Measurements from ENCODE around the gene SYTL3.

Gene SYTL3

GRCh38 chr6:158735009-158735408, 85.2 kb downstream of the SYTL3 start:
- no peak for DNase-seq

GRCh38 chr6:158737082-158737709, 87.3 kb downstream of the SYTL3 start:
- DNase-seq = no peak

- DNase-seq = no peak
Observed at GRCh38 chr6:158737710-158738615, 88.1 kb downstream of the SYTL3 start.

GRCh38 chr6:158739673-158740072, 89.8 kb downstream of the SYTL3 start:
- DNase-seq = no peak

- no peak for DNase-seq
Observed at GRCh38 chr6:158743033-158743651, 93.3 kb downstream of the SYTL3 start.

GRCh38 chr6:158744986-158745430, 95.2 kb downstream of the SYTL3 start:
- no peak for DNase-seq

GRCh38 chr6:158751224-158751623, 101.4 kb downstream of the SYTL3 start:
- no peak for DNase-seq

GRCh38 chr6:158751921-158752320, 102.1 kb downstream of the SYTL3 start:
- no peak for DNase-seq

GRCh38 chr6:158752613-158753012, 102.8 kb downstream of the SYTL3 start:
- DNase-seq = no peak

- no peak for DNase-seq
Observed at GRCh38 chr6:158753811-158754210, 104.0 kb downstream of the SYTL3 start.

- no peak for DNase-seq
Observed at GRCh38 chr6:158754738-158755137, 104.9 kb downstream of the SYTL3 start.

- no peak for DNase-seq
Observed at GRCh38 chr6:158755636-158756035, 105.8 kb downstream of the SYTL3 start.

- no peak for DNase-seq
Observed at GRCh38 chr6:158756126-158756525, 106.3 kb downstream of the SYTL3 start.

GRCh38 chr6:158756977-158757752, 107.3 kb downstream of the SYTL3 start:
- no peak for DNase-seq

- no peak for DNase-seq
Observed at GRCh38 chr6:158757753-158758090, 107.9 kb downstream of the SYTL3 start.

- DNase-seq = no peak
Observed at GRCh38 chr6:158758451-158758860, 108.6 kb downstream of the SYTL3 start.

- DNase-seq = no peak
Observed at GRCh38 chr6:158758941-158759479, 109.2 kb downstream of the SYTL3 start.

- no peak for DNase-seq
Observed at GRCh38 chr6:158759966-158760617, 110.2 kb downstream of the SYTL3 start.

- no peak for DNase-seq
Observed at GRCh38 chr6:158760618-158761250, 110.9 kb downstream of the SYTL3 start.

GRCh38 chr6:158761746-158762145, 111.9 kb downstream of the SYTL3 start:
- no peak for DNase-seq

GRCh38 chr6:158762787-158763433, 113.1 kb downstream of the SYTL3 start:
- DNase-seq = no peak

All from activated effector memory CD4-positive, alpha-beta T cell treated with anti-CD3 and anti-CD28 coated beads, Interleukin-2, amount 50 U/mL, for 16 hours (primary cell).